HG03378 (cell line): Measurements from ENCODE around the gene PADI4.
"Not testable (repeated sequence)": the region's sequence is repeated elsewhere in the genome, so short reads cannot be mapped to it uniquely, and the experiment has no call there.

Experiments used
- ATAC-seq: cut with Tn5 transposase; IDR thresholded peaks from one replicate; pipeline ENCODE4 v1.9.1; 2021; ENCODE audit warnings: mild to moderate bottlenecking, moderate library complexity; ENCODE audit not compliant: unreplicated experiment

PADI4 gene

DNA sequence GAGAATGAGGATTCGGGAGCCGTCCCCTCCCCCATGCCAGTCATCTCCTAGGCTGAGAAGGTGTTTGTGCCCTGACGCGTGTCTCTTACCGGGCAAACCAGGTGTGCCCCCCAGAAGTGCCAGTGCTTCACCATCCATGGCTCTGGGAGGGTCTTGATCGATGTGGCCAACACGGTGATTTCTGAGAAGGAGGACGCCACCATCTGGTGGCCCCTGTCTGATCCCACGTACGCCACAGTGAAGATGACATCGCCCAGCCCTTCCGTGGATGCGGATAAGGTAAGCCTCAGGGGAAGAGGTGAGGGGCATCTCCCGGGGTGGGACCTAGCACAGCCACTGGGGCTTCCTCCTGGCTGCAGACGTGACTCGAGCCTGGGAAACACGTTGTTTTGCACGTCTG is 65.0 kb downstream of the PADI4 start:
- ATAC-seq: no peak

DNA sequence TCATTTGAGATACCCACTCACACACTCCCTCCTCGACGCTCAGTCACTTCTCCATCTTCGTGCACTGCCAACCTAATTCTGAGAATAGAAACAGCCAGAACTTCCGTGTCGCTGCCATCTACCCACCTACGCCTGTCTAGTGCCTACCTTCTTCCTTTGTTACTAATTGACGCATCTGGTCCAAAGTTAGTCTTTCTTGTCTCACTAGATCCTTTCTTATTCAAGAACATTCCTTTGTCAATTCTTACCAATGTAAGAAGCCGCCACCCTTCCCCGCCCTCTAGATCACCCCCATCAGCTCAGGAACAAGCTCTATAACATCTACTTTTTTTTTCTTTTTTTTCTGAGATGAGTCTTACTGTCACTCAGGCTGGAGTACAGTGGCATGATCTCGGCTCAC is 67.7 kb downstream of the PADI4 start:
- no peak for ATAC-seq

GRCh38 chr1:17377325-17377953 is 69.4 kb downstream of the PADI4 start:
- ATAC-seq: no peak

DNA sequence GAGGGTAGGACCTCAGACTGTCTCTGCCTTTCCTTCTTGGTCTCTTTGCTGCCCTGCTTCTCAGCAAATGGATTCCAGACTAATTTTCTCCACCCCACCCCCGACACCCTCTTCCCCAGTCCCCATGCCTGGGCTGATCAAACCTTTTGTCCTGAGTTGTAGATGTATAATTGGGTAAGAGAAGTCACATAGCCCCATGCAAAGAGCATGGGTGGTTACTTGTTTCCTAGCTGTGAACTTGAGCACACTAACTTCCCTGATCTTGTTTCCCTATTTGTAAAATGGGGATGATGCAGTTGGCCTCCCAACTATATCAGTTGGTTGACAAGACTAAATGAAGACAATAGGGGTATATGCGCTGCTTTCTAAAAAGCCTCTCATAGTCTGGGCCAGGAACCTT is 73.2 kb downstream of the PADI4 start:
- no peak for ATAC-seq

GRCh38 chr1:17392199-17392740 is 84.3 kb downstream of the PADI4 start:
- ATAC-seq: no peak

- no peak for ATAC-seq
These were observed 85.2 kb downstream of the PADI4 start for GRCh38 chr1:17393230-17393629.

DNA sequence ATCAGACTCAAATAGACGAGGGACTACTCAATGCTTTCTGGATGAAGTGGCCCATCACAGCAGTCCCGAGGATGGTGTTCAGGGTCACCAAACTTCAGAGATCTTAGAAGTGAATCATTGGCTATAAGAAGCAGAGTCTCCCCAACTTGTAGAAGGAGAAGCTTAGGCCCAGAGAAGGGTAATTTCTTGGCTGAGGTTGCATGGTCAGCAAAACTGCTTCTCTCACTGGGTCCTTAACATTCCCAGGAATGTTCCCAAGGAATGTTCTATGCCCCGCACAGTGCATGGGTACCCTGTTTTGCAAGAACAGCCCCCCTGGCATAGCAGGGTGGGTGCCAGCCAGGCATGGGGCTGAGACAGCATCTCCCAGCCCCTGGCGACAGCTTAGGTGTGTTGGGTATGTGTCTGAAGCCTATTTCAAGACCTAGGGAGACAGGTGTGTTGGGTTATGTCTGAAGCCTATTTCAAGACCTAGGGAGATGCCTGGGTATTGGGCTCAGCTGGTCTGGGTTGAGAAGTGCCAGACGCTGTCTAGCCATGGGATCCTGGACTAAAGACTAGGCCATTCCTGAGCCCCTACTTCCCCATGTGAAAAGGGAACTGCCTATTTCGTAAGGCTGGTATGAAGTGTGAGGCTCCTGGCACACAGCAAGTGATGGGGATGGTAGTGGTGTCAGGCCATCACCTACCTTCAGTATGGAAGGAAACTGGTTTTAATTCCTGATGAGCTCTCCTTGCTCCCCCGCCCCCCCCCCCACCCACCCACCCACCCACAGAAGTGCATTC is 90.1 kb downstream of the PADI4 start:
- ATAC-seq: no peak

GRCh38 chr1:17400725-17401341 is 92.8 kb downstream of the PADI4 start:
- ATAC-seq: no peak

DNA sequence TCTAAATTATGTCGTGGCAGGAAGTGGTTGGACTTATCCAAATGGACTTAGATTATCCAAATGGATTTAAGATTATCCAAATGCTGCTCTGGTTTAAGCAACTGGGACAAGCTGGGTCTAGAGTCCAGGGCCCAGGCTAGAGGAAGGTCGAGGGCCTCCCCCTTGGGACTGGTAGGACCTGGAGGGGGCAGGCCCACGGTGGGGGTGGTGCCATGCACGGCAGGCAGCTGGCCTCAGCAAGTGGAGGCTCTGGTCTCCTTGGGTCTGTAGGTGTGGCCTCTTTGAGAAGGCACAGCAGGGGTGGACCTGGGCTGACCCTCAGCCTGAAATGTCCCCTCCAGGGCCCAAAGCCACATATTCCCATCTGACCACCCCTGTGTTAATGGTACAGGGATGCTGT is 93.8 kb downstream of the PADI4 start:
- ATAC-seq: no peak

DNA sequence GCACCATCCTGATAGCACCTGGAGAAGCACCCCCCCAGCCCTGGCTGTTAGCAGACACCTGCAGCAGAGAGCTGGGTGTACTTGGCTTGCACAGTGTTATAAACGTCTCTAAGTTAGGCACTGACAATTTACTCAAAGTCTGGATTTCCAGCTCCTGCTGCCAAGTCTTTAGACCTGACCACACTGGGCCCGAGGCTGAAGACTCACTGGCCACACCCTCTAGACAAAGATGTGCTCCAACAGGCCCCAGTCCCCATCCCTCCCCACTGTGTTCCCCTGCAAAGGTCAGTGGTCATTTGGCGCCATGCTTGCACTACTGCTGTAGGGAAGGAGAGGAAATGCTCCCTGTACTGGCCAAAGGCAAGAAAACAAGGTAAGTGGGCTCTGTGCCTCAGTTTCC is 95.1 kb downstream of the PADI4 start:
- ATAC-seq: no peak

DNA sequence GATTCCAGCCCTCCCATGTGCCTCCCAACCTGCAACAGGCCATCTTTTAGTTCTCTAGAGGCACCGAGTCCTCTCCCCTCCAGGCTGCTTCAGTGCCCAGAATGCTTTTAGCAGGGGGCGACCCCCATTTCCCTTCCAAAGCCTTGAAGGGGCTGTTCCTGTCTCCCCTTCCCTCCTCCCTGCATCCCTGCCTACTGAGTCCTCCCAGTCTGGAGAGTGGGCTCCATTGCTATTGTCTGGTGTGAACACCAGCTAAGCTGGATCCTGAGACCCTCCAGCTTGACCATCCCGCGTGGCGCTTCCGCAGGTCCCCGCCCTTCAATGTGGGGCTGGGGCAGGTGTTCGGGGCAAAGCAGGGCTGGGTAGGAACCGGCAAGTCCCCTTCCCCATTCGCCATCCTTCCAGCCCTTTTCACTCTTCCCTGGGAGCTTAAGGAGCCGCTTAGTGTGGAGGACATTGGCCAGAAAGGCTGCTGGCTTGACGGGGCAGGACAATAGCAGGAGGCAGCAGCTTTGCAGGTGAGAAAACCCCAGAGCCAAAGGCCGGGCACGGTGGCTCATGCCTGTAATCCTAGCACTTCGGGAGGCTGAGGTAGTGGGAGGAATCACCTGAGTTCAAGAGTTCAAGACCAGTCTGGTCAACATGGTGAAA is 96.2 kb downstream of the PADI4 start:
- no peak for ATAC-seq

GRCh38 chr1:17404820-17405219 is 96.8 kb downstream of the PADI4 start:
- ATAC-seq: no peak

DNA sequence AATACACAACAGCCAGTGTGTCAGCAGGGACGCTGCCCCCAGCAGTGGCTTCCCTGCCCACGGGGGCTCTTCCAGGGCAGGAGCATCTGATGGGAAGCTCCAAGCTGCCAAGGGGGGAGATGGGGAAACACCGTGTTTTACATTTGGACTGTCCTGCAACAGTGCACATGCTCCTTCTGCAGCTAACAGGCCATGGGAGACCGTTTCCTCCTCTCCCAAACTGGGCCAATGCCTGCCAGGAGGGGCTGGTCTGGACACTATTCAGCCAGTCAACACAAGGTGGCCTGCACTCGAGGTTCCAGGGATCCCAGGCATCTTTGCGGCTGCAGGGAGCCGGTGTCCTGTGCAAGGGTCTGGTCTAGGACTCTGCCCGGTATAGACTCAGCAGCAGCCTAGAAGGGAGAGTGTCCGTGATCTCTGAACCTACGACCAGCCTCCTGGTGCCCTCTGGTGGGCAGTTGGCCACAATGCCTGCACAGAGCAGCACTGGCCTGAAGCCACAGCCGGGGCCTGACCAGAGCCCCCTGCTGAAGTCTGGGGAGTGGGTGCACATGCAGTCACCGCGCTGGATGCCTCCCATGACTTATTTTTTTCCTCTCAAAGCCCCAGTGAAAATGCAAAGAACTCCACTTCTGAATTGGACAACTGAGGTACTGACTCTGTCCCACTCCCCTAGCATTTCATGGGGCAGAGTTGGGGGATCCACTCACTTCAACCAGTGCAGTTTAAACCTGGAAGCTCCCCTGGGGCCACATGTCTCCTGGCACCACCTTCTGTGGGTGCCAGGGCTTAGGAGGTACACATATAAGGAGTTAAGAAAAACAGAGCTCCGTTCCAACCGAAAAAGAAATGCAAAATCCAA is 98.1 kb downstream of the PADI4 start:
- no peak for ATAC-seq

- ATAC-seq: not testable (repeated sequence)
These were observed 98.9 kb downstream of the PADI4 start for GRCh38 chr1:17406760-17407475.

- ATAC-seq: not testable (repeated sequence)
These were observed 100.0 kb downstream of the PADI4 start for GRCh38 chr1:17407786-17408514.

- ATAC-seq: no peak
These were observed 101.4 kb downstream of the PADI4 start for GRCh38 chr1:17409391-17409811.

GRCh38 chr1:17412093-17412870 is 104.3 kb downstream of the PADI4 start:
- no peak for ATAC-seq
